Measurements from ENCODE around the gene XXYLT1.

DNA sequence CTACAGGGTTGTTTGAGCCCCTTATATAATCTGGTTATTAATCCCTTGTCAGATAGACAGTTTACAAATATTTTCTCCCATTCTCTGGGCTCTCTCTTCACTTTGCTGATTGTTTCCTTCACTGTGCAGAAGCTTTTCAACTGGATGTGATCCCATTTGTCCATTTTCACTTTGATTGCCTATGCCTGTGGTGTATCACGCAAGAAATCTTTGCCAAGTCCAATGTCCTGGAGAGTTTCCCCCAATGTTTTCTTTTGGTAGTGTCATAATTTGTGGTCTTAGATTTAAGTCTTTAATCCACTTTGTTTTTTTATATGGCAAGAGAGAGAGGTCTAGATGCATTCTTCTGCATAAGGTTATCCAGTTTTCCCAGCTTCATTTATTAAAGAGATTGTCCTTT, 40.7 kb downstream of the XXYLT1 start:
- TF ChIP-seq POLR2A (IDR thresholded peaks at IDR 0.05) = no peak
- TF ChIP-seq, protein P1, sequence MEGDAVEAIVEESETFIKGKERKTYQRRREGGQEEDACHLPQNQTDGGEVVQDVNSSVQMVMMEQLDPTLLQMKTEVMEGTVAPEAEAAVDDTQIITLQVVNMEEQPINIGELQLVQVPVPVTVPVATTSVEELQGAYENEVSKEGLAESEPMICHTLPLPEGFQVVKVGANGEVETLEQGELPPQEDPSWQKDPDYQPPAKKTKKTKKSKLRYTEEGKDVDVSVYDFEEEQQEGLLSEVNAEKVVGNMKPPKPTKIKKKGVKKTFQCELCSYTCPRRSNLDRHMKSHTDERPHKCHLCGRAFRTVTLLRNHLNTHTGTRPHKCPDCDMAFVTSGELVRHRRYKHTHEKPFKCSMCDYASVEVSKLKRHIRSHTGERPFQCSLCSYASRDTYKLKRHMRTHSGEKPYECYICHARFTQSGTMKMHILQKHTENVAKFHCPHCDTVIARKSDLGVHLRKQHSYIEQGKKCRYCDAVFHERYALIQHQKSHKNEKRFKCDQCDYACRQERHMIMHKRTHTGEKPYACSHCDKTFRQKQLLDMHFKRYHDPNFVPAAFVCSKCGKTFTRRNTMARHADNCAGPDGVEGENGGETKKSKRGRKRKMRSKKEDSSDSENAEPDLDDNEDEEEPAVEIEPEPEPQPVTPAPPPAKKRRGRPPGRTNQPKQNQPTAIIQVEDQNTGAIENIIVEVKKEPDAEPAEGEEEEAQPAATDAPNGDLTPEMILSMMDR (IDR thresholded peaks at IDR 0.05) = no peak
